Panc1 (cell line): ENCODE results near the gene SEPTIN8. TPM values are rescaled to one million over a fixed set of nuclear protein-coding genes. Genes with fewer than 3 reads are reported as not detected.

Experiments
- ATAC-seq: fragments of 200-7000 bp; cut with Tn5 transposase; 2 replicates; pipeline ENCODE4 v1.9.1; 2020; ENCODE audit warnings: mild to moderate bottlenecking, moderate library complexity
- BruUV-seq: library from RNA; stranded (reverse); fragments of 400-500 nt; replicated peaks from 2 replicates; lab custom pipeline; 2021; lab: Mats Ljungman, UMichigan
- CTCF ChIA-PET: fragments of 300-600 bp; sonication (Branson Sonifier 250); formaldehyde crosslinking; loops from one replicate; lab custom pipeline; 2022; ENCODE audit warnings: antibody characterized with exemption; lab: Charles Lee
- POLR2A ChIA-PET: fragments of 300-600 bp; sonication (Branson Sonifier 250); formaldehyde crosslinking; loops from one replicate; lab custom pipeline; 2022; ENCODE audit warnings: antibody characterized with exemption; lab: Charles Lee
- DNase-seq: peaks from one replicate; pipeline ENCODE4 v3.0.0-alpha.2; 2010; ENCODE audit warnings: low read depth, low spot score
- H3K27ac ChIP-seq: 2 replicates; pipeline ENCODE4 v1.5.1; 2011; ENCODE audit warnings: mild to moderate bottlenecking, low read length, inconsistent platforms
- H3K27me3 ChIP-seq: fragments of 200-500 bp; sonication (Bioruptor generic); 2 replicates; pipeline ENCODE4 v1.6.0; 2014; ENCODE audit warnings: low read length, inconsistent platforms; ENCODE audit not compliant: control insufficient read depth, insufficient read depth
- H3K36me3 ChIP-seq: fragments of 200-500 bp; sonication (Bioruptor generic); 2 replicates; pipeline ENCODE4 v1.5.1; 2014; ENCODE audit warnings: inconsistent platforms, mild to moderate bottlenecking, low read length, moderate library complexity; ENCODE audit not compliant: control insufficient read depth, insufficient read depth
- H3K4me1 ChIP-seq: 2 replicates; pipeline ENCODE4 v1.5.1; 2011; ENCODE audit warnings: inconsistent platforms, mild to moderate bottlenecking, low read length, moderate library complexity; ENCODE audit not compliant: control insufficient read depth, insufficient read depth
- H3K4me3 ChIP-seq, 2 experiments: 2 replicates each; pipeline ENCODE4 v1.5.1; 2011 to 2012; ENCODE audit warnings: low read depth in 2 of 2, low read length in 2 of 2, mild to moderate bottlenecking in 2 of 2, inconsistent platforms in 1 of 2, moderate library complexity in 1 of 2
- H3K9me3 ChIP-seq: fragments of 200-500 bp; sonication (Bioruptor generic); 2 replicates; pipeline ENCODE4 v1.5.1; 2014; ENCODE audit warnings: low read depth, mild to moderate bottlenecking, inconsistent platforms, low read length, moderate library complexity; ENCODE audit not compliant: control insufficient read depth, insufficient read depth
- POLR2AphosphoS5 ChIP-seq: IDR thresholded peaks from 2 replicates; pipeline ENCODE4 v1.6.1; 2012; ENCODE audit warnings: mild to moderate bottlenecking, low read depth, low read length, moderate library complexity
- SIN3A ChIP-seq: IDR thresholded peaks from 2 replicates; pipeline ENCODE4 v1.6.1; 2012; ENCODE audit warnings: low read depth, mild to moderate bottlenecking, low read length, moderate library complexity, borderline replicate concordance; ENCODE audit not compliant: insufficient read depth
- TCF7L2 ChIP-seq: IDR thresholded peaks from 2 replicates; pipeline ENCODE4 v1.6.1; 2011; ENCODE audit warnings: mild to moderate bottlenecking, low read depth, low read length, inconsistent platforms
- in situ Hi-C: cut with HindIII; loops from 2 replicates; pipeline ENCODE4 v1.10.0; 2016; ENCODE audit warnings: low sequenced_read_pairs, low pct_unique_long_range_greater_than_20kb
- intact Hi-C: fragments of 100-400 bp; cut with micrococcal nuclease; formaldehyde crosslinking; loops from one replicate; pipeline ENCODE4 v1.10.0; 2022; ENCODE audit not compliant: unreplicated experiment
- total RNA-seq: library from RNA; stranded (reverse); gene quantifications from one replicate; pipeline ENCODE4 v1.2.1, GENCODE V29; 2021; ENCODE audit not compliant: unreplicated experiment
- TF ChIP-seq, protein P1 (sequence below), 2 experiments: IDR thresholded peaks; 2 replicates each; pipeline ENCODE4 v1.6.1; 2011 to 2012; ENCODE audit warnings: low read depth in 2 of 2, control low read depth in 1 of 2, low read length in 1 of 2, mild to moderate bottlenecking in 1 of 2, moderate library complexity in 1 of 2; ENCODE audit not compliant: insufficient read depth in 1 of 2
- TF ChIP-seq, protein P2 (sequence below): fragments of 450-650 bp; IDR thresholded peaks from 2 replicates; pipeline ENCODE4 v1.5.1; 2017; ENCODE audit warnings: mild to moderate bottlenecking

SEPTIN8 gene
- total RNA-seq, 1 experiment from 2014 or later: 22.8 TPM

DNA sequence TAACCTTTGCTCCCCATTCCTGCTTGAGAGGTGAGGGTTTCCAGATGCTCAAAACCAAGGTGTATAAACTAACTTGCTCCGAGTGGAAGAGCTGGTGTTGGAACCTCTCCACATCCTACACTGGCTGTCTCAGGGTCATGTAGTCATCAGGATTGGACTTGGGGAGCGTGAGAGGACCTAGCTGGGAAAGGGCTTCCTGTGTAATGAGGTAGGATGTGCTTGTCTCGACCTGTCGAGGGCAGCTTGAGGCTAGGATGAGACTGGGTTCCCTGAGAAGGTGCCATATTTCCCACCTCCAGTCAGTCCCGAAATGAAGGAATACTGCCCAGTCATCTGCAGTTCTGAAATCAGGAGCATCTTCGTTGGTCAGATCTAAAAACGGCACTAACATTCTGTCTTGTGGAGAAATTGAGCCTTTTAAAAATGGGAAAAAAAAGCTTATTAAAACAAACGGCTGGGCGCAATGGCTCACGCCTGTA, 28.5 kb downstream of the SEPTIN8 start:
- no peaks in the 10 kb centered on the region for H3K36me3 ChIP-seq
- TF ChIP-seq, protein P1, sequence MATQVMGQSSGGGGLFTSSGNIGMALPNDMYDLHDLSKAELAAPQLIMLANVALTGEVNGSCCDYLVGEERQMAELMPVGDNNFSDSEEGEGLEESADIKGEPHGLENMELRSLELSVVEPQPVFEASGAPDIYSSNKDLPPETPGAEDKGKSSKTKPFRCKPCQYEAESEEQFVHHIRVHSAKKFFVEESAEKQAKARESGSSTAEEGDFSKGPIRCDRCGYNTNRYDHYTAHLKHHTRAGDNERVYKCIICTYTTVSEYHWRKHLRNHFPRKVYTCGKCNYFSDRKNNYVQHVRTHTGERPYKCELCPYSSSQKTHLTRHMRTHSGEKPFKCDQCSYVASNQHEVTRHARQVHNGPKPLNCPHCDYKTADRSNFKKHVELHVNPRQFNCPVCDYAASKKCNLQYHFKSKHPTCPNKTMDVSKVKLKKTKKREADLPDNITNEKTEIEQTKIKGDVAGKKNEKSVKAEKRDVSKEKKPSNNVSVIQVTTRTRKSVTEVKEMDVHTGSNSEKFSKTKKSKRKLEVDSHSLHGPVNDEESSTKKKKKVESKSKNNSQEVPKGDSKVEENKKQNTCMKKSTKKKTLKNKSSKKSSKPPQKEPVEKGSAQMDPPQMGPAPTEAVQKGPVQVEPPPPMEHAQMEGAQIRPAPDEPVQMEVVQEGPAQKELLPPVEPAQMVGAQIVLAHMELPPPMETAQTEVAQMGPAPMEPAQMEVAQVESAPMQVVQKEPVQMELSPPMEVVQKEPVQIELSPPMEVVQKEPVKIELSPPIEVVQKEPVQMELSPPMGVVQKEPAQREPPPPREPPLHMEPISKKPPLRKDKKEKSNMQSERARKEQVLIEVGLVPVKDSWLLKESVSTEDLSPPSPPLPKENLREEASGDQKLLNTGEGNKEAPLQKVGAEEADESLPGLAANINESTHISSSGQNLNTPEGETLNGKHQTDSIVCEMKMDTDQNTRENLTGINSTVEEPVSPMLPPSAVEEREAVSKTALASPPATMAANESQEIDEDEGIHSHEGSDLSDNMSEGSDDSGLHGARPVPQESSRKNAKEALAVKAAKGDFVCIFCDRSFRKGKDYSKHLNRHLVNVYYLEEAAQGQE (IDR thresholded peaks at IDR 0.05; ENCODE audit: insufficient read depth in 1 of 2, low read depth in 2 of 2, low read length in 1 of 2): no peak
- TF ChIP-seq, protein P2, sequence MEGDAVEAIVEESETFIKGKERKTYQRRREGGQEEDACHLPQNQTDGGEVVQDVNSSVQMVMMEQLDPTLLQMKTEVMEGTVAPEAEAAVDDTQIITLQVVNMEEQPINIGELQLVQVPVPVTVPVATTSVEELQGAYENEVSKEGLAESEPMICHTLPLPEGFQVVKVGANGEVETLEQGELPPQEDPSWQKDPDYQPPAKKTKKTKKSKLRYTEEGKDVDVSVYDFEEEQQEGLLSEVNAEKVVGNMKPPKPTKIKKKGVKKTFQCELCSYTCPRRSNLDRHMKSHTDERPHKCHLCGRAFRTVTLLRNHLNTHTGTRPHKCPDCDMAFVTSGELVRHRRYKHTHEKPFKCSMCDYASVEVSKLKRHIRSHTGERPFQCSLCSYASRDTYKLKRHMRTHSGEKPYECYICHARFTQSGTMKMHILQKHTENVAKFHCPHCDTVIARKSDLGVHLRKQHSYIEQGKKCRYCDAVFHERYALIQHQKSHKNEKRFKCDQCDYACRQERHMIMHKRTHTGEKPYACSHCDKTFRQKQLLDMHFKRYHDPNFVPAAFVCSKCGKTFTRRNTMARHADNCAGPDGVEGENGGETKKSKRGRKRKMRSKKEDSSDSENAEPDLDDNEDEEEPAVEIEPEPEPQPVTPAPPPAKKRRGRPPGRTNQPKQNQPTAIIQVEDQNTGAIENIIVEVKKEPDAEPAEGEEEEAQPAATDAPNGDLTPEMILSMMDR: no peak
- TF ChIP-seq POLR2AphosphoS5: no peak
- TF ChIP-seq SIN3A: no peak
- no peak for TF ChIP-seq TCF7L2
- DNase-seq (no peak), ATAC-seq (no peak)
- ChIA-PET POLR2A (no interaction called here), CTCF (no interaction called here)
- BruUV-seq: no TSS peak
- in situ Hi-C loops: no loop called here
- no peaks in the 10 kb centered on the region for H3K4me1 ChIP-seq
- H3K27me3 ChIP-seq: peaks cover 6% of the 10 kb centered on the region
- intact Hi-C loops: no loop called here
- no peak overlapping the region for H3K4me3 ChIP-seq
- no peak overlapping the region for H3K27ac ChIP-seq
- H3K9me3 ChIP-seq: no peaks in the 10 kb centered on the region

DNA sequence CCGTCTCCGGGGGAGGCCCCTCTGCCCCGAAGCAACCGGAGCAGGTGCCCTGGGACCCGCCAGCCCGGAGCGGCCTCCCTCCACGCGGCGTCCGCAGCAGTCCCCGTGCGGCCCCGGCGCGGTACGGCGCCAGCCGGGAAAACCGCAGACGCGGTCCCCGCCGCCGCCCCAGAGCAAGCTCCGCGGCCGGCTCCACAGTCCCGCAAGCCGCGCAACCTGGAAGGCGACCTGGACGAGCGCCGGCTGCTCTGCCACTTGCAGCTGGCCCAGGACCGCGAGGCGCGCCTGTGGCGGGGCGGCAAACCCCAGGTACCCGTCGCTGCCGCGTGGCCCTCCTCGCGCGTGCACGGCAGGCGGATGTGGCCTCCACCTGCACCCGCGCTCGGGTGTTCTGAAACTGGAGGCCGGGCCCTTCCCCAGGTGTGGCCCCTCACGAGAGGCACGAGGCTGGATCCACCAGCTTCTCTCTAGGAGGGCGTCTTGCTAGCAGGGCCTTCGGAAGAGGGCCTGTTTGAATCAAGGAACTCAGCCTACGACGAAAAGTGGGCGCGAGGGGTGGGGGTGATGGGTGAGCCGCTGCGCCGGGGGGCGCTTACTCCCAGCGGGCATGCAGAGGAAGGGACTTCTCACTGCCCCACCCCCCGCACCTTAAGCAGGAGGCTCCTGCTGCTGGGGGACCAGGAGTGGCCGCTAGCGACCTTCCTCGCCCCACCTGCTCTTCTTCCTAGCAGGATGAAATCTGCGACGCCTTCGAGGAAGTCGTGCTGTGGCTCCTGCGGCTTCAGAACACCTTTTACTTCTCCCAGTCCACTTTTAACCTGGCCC, 29.2 kb downstream of the SEPTIN8 start:
- H3K4me1 ChIP-seq: no peaks in the 10 kb centered on the region
- intact Hi-C loops: no loop called here
- POLR2A ChIA-PET: no interaction called here
- no peaks in the 10 kb centered on the region for H3K36me3 ChIP-seq
- DNase-seq: no peak
- in situ Hi-C loops: no loop called here
- no peak overlapping the region for H3K27ac ChIP-seq
- H3K27me3 ChIP-seq: peaks cover 6% of the 10 kb centered on the region
- peak overlapping the region; percentile 44 to 59 for H3K4me3 ChIP-seq
- CTCF ChIA-PET: interaction anchor here (0.8 to 1.7 kb wide), 2 partner anchors 12 to 73 kb away, joined by 3 to 6 read pairs; no protein-coding TSS in a partner anchor
- no TSS peak for BruUV-seq
- no peak for TF ChIP-seq POLR2AphosphoS5
- TF ChIP-seq, protein P1 (IDR thresholded peaks at IDR 0.05; ENCODE audit: insufficient read depth in 1 of 2, low read depth in 2 of 2, low read length in 1 of 2): no peak
- TF ChIP-seq, protein P2: no peak
- TF ChIP-seq SIN3A: no peak
- no peak for TF ChIP-seq TCF7L2
- no peaks in the 10 kb centered on the region for H3K9me3 ChIP-seq
- ATAC-seq: peak; percentile 52; the same call in 1 of the 2 replicates
